ENCODE measurements around the gene NT5C1B.
"Not testable (repeated sequence)": the region's sequence is repeated elsewhere in the genome, so short reads cannot be mapped to it uniquely, and the experiment has no call there.

NT5C1B gene

GRCh38 chr2:18589354-18589753, at the start of gene NT5C1B:
Gene NT5C1B, minus strand, starts transcription at chr2:18589569. Its CDS starts 101 bp downstream, at chr2:18589468.
- no peak for DNase-seq

GRCh38 chr2:18637196-18637595, 47.8 kb upstream of the NT5C1B start:
- no peak for DNase-seq

DNA sequence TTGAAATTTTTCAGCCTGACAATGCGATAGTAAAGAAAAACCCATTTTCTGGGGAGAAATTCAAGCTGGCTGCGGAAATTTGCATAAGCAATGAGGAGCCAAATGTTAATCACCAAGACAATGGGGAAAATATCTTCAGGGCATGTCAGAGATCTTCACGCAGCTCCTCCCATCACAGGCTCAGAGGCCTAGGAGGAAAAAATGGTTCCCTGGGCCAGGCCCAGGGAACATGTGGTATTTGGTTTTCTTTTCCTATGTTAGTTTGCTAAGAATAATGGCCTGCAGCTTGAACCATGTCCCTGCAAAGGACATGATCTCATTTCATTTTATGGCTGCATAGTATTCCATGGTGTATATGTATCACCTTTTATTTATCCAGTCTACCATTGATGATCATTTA, 43.3 kb upstream of the NT5C1B start:
- not testable (repeated sequence) for DNase-seq

DNA sequence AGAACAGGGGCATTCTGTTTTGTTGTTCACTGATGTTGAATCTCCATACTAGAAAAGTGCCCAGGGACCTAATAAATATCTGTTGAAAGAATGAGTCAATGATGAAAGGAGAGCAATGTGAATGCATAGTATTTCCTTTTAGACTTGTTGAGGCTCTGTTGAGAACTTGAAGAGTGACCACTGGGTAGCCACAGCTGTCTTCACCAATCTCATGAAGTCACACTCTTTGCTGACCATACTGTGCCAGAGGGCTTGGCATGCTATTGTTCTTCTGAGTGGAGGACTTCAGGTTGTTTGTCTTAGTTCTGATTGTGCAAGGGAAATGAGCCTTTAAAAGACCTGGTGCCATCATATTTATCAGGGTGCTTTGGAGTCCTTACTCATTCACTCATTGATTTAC, 41.6 kb upstream of the NT5C1B start:
- DNase-seq = no peak

GRCh38 chr2:18630541-18630940, 41.2 kb upstream of the NT5C1B start:
- DNase-seq = no peak

DNA sequence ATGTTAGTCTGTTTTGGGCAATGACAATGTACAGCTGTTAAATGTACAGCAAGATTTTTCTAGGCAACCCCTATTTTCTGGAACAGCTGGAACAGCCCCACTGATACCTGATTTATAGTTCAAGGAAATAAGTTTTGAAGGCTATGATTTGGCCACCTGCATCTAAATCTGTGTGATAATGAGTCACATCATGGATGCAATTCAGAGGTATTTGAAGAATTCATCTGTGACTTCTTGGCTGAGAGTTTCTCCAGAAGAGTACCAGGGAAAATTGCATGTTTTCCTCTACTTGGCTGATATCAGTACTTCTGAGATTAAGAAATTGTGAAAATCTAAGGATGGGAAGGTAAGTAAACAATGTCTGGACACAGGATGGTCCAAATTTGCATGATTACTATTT, 40.7 kb upstream of the NT5C1B start:
- DNase-seq = no peak

GRCh38 chr2:18626958-18627650, 37.7 kb upstream of the NT5C1B start:
- DNase-seq = no peak

DNA sequence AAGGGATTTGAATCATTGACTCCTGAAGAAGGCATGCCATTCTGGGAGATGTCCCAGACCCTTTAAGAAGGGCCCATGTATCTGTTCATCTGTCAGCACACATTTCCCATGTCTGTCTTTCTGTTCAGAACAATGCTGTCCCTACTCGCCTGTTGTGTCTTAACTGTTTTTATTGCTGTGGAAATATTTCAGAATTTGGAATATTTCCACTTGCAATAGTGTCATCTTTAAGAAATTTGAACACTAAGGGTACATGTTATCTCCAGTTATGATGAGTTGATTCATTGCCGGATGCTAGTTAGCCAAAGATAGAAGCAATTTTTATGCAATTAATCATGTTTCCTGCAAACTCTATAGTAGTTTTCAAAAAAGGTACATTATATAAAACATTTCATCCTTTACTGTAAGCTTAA, 36.9 kb upstream of the NT5C1B start:
- no peak for DNase-seq

DNA sequence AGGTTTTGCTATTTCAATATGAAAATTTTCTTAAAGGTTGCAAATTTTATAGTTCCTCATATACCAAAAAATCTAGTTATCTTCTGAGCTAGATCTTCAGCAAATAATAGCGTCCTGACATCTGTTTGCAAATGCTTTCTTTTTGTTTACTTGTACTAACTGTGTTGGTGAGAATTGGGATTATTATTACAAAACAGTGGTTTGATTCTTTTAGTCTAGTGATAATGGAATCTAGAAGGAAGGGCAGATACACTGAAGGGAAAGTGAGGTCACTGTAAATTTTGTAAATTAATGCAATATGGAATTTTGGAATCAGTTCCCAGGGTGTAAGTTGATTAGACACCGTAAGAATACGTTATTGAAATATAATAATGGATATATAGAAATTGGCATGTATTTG, 36.2 kb upstream of the NT5C1B start:
- no peak for DNase-seq

DNA sequence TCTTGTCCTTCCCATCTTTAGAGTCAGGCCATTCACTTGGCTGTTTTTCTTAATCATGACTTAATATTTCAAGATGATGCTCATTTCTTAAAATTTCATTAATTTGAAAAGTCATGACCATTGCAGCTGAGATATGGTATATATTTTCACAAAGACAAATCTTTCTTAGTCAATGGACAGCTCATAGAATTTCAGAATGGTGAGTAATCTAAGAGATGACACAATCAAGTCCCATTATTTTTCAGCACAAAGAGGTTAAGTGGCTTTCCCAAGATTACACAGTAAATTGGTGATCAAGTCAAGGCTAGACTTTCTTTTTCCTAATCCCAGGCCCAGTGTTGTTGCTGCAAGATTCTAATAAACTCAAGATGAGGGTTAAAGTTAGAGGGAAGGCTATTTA, 34.4 kb upstream of the NT5C1B start:
- DNase-seq = no peak

DNA sequence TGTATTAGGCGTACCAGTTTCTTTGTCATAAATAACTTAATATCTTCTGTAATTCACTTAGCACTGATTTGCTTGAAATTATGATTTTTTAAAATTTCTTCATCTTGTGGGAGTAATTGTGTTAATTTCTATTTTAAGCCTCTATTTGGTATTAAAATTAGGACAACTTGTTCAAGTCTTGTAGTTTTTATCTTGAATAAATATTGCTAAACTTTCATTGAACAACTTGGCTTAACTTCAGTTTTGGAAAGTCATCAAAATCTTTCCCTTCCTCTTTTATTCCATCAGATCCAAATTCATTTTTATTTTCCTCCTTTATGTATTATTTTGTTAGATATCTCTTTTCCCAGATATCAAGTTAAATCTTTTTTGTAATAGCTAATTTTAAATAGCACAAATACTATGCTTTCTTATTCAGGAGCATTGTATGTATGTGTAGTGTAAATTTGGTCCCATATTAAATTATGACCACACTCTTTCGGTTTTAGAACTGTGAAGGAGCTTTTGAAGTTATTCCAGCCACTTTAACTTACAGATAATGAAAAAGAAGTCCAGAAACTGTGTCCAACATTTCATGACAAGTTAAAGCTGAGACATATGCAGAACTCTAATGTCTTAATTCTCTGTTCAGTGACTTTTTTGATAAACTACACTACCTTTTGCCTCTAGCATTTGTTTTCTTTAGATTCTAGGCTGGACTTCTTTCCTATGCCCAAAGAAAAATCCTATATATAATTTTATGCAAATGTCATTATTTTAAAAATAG, 31.7 kb upstream of the NT5C1B start:
- no peak for DNase-seq

DNA sequence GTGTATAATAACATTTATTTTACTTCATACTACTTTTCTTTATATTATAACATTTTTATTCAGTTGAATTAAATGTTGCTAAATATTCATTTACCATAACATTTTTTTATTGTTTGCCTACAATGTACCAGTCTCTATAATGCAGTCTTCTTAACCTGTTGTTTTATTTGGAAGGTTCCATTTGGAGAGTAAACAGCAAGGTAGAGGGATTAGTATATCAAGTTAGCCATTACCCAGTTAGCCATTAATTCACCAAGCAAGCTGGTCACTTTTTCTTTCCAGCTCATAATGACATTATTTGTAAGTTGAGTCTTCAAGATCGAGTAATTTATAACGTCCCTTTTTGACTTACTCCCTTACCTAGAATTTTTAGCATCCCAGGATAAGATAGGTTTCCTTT, 29.7 kb upstream of the NT5C1B start:
- DNase-seq = no peak

GRCh38 chr2:18614041-18614440, 24.7 kb upstream of the NT5C1B start:
- DNase-seq = no peak

DNA sequence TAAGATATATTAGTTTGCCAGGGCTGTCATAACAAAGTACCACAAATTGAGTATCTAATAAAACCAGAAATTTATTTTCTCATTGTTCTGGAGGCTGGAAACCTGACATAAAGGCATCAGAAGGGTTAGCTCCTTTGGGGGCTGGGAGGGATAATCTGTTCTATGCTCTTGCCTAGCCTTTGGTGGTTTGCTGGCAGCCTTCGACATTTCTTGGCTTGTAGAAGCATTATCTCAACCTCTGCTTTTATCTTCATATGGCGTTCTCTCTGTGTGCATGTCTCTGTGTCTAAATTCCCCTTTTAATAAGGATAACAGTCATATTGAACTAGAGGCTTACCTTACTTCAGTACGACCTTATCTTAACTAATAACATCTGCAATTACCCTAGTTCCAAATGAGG, 22.8 kb upstream of the NT5C1B start:
- no peak for DNase-seq

DNA sequence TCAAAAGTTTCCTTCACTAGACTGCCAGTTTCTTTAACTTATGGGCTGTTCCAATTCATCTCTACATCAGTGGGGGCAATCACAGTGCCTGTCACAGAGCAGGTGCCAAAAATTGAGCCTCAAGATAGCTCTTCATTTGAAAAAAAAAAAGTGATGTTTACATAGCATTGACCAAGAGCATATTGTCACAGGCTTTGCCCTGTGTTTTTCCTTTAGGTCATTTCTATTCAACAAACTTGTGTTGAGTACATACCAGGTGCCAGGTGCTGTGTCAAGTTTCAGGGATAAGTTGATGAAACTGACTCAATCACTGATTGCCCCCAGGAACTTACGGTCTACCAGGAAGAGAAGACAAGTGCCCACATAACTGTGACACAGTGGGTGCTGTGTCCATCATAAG, 22.2 kb upstream of the NT5C1B start:
- no peak for DNase-seq

- no peak for DNase-seq
These were observed 21.8 kb upstream of the NT5C1B start for GRCh38 chr2:18611184-18611583.

DNA sequence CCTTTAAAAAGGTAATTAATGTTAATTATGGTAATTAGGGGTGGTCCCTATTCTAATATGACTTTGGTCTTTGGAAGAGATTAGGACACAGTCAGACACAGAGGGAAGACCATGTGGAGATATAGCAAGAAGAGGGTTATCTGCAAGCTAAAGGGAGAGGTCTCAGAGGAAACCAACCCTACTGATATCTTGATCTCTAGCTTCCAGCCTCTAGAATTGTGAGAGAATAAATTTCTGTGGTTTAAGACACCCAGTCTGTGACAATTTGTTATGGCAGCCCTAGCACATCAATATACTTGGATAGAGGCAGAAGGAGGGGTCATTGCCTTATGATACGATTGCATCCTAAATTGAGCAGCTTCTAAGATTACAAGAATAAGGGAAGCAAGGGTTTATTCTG, 21.3 kb upstream of the NT5C1B start:
- DNase-seq = no peak

- DNase-seq = no peak
These were observed 20.7 kb upstream of the NT5C1B start for GRCh38 chr2:18610090-18610489.

GRCh38 chr2:18605115-18605514, 15.7 kb upstream of the NT5C1B start:
- no peak for DNase-seq

- DNase-seq = no peak
These were observed 15.1 kb upstream of the NT5C1B start for GRCh38 chr2:18604531-18604885.

DNA sequence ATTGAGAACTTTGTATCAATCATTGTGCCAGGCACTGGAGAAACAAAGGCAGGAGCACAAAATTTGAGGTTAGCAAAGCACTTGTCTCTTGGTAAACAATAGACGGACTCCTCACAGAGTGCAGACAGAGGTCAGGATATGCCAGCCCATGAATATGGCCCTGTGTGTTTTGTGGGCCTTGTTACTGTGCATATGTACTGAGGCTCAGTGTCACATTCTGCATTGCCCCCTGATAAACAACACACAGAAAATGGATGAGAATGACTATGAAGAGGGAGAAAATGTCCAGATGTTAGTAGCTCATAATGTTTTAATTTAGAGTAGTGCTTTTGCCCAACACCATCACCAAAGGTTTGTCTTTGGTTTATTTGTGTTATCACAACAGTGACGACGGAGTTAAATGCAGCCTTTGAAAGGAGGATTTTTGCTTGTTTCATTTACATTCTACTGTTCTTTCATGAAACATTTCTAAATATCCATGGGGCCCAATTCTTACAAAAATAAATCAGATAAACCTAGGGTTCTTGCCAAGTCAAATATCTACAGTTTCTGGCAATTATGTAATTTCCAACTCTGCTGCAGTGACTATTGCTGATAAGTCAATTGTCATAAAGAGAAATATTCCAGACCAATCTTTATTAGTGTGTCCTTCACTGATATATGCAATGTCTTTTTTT, 14.6 kb upstream of the NT5C1B start:
- no peak for DNase-seq

GRCh38 chr2:18602298-18602697, 12.9 kb upstream of the NT5C1B start:
- DNase-seq = no peak

DNA sequence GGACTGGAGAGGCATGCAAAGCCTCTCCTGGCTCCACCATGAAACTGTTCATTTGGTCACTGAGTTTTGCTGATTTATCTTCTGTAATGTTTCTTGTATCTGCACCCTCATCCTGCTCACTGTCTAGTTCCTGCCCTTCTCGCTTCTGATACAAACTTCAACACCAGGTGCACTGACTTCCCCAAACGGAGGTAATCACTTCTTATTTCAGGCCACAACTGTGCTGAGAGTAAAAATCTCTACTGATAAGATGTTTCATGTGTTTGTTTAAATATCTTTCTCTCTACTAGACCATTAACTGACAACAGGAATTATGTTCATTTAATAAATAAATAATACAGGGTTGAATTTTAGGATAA, 10.9 kb upstream of the NT5C1B start:
- no peak for DNase-seq

DNA sequence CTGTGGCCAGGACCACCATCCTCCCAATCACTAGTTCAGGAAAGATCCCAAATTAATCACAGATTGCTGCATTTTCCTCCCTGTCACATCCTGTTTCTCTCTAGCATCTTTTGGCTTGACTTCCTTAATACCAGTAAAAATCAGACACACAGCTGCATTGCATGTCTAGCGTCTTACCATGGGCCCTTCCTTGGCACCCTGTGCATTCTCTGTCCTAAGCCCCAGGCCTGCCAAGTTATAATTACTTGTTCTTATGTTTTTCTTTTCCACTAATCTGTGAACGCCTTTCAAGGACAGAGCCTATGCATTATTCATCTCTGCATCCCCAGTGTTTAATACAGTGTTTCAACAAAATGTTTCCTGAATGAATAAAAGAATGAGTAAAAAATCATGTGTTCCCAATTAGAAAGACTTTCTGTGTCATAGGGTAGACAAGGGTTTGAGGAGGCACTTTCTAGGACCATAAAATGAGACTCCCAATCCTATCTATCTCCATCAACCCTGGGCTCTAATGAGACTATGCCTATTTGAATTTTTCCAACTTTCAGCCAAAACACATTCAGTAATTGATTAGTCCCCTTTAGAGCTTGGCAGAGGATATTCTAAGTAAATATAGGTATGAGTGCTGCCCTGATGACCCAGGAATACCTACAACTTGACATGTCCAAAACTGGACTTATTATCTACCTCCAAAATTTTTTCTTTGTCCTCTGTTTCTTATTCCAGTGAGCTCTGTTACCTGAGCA, 10.3 kb upstream of the NT5C1B start:
- DNase-seq = no peak
